Hematopoietic multipotent progenitor cell treated with erythropoietin and hydrocortisone succinate and interleukin-3 and kit ligand, for 17 days (in vitro differentiated cells): ENCODE data around the gene RFC4.

ENCODE experiments used
- DNase-seq: peaks from one replicate; pipeline ENCODE4 v3.0.0-alpha.2; 2015; ENCODE audit warnings: low spot score

RFC4 gene

GRCh38 chr3:186750316-186750715 lies 56.0 kb downstream of the RFC4 start:
- DNase-seq = no peak

- no peak for DNase-seq
Measured at GRCh38 chr3:186746008-186746407, 60.3 kb downstream of the RFC4 start.

- no peak for DNase-seq
Measured at GRCh38 chr3:186743666-186744065, 62.6 kb downstream of the RFC4 start.

- no peak for DNase-seq
Measured at GRCh38 chr3:186742618-186743380, 63.5 kb downstream of the RFC4 start.
